ENCODE data around the gene HOXB5.

DNA sequence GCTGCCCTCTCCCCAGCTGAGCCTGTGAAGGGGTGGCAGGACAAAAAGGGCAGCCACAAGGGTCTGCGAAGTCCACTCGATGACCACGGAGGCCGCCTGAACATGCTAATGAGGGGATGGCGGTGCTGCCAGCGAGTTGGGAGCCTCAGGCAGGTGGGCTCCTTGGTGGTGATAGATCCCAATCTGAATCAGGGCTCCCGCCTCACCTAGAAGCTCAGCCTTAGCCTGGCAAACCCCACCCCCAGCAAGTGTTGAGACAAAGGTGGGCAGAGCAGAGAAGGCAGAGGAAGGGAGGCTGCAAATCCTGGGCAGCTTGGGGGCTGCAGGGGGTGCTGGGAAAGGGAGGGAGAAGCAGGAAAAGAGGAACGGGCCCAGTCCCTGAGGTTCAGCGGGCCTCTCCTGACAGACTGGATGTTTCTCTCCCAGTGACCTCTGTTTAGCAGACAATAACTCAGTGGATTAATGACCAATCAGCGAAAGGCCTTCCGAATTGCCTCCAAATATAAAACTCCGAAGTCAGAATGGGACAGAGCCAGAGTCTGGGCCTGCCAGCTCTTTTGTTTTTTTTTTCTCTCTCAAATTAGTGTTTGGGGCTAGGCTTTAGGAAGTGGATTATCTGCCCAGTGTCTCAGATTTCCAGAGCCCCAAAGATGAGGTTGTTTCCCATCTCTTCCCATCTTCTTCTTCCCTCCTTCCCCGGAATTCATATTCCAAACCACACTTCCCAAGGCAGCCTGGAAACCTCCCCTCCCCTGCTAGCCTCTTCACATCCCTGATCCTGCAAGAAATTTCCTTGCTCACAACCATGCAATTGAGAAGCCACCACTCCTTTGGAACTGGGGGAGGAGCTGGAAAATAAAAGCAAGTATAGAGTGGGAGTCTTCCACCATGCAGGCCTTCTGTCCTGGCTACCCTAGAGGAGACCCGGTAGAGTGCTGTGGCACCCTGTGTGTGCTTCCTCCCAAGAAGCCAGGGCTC is 33.5 kb downstream of the HOXB5 start:
- TF ChIP-seq, protein P1, sequence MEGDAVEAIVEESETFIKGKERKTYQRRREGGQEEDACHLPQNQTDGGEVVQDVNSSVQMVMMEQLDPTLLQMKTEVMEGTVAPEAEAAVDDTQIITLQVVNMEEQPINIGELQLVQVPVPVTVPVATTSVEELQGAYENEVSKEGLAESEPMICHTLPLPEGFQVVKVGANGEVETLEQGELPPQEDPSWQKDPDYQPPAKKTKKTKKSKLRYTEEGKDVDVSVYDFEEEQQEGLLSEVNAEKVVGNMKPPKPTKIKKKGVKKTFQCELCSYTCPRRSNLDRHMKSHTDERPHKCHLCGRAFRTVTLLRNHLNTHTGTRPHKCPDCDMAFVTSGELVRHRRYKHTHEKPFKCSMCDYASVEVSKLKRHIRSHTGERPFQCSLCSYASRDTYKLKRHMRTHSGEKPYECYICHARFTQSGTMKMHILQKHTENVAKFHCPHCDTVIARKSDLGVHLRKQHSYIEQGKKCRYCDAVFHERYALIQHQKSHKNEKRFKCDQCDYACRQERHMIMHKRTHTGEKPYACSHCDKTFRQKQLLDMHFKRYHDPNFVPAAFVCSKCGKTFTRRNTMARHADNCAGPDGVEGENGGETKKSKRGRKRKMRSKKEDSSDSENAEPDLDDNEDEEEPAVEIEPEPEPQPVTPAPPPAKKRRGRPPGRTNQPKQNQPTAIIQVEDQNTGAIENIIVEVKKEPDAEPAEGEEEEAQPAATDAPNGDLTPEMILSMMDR (IDR thresholded peaks at IDR 0.05) = no peak
- TF ChIP-seq EP300 (IDR thresholded peaks at IDR 0.05) = no peak

Measured in ovary (tissue), 3 donors.